ENCODE data around the gene GPER1. TPM values are rescaled to one million over a fixed set of nuclear protein-coding genes. Genes with fewer than 3 reads are reported as not detected.
"Not testable (repeated sequence)": the region's sequence is repeated elsewhere in the genome, so short reads cannot be mapped to it uniquely, and the experiment has no call there.

The GPER1 gene
- polyA plus RNA-seq (ENCODE audit: insufficient read length) = 5.5 TPM
- long read RNA-seq, donor 1, partial matches to known transcripts = 0 of 4 reads
- long read RNA-seq, donor 1, other reads (novel, unspliced or antisense) = 0 of 4 reads
- long read RNA-seq, donor 2, partial matches to known transcripts = 0 of 2 reads
- long read RNA-seq, donor 2, other reads (novel, unspliced or antisense) = 0 of 2 reads
- long read RNA-seq, donor 3, partial matches to known transcripts = 0 of 1 reads
- long read RNA-seq, donor 3, other reads (novel, unspliced or antisense) = 0 of 1 reads
- long read RNA-seq, donor 4 = 0 reads
- long read RNA-seq, donor 5, partial matches to known transcripts = 0 of 1 reads
- long read RNA-seq, donor 5, other reads (novel, unspliced or antisense) = 0 of 1 reads
- long read RNA-seq, donor 6, partial matches to known transcripts = 0 of 4 reads
- long read RNA-seq, donor 6, other reads (novel, unspliced or antisense) = 0 of 4 reads
- long read RNA-seq, donor 7, partial matches to known transcripts = 0 of 2 reads
- long read RNA-seq, donor 7, other reads (novel, unspliced or antisense) = 0 of 2 reads
- long read RNA-seq, donor 8, partial matches to known transcripts = 0 of 2 reads
- long read RNA-seq, donor 8, other reads (novel, unspliced or antisense) = 0 of 2 reads

DNA sequence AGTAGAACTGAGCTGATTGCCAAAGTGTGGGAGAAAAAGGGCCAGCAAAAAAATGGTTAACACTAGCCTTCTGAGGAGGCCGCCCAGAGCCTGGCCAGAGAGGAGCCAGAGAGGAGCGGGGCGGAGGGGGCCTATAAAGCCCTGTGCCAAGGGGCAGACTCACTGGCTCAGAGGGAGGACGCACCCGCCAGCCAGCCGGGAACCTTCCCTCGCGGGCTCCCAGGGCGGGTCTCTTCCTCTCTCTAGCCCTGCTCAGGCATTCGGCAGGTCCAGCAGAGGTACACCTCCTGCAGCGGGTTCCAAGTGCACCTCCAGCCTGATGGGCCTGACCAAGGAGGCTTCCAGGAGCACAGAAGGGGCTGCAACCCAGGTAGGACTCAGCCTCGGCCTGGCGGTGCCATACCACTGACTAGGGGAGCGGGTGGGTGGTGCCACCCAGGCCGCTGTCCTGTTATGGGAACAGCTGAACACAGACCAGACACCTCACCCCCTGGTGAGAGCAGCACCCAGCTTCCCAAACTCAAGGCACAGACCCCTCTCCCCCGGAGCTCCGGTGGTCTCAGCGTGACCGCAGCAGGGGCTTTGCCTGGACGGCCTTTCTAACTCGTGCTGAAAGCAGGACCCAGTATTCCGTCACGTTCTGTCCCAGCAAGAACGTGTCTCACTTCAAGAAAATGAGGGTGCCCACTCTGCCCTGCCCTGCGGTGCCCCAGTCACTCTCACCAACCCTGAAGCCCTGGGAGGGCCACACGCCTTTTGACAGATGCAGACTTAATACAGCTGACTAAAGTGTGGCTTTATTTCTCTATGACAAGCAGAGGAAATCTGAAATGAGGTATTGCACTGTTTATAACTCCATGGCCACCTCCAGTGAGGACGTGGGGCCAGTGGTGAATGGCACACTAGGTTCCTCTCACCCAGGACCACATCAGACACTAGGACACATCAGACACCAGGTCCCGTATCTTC, at the start of gene GPER1:
Gene GPER1, plus strand, starts transcription at position 162 of the 969 bp plus-strand sequence. CDS start 3,616 bp downstream, outside the sequence.
- DNase-seq = no peak

- not testable (repeated sequence) for DNase-seq
Measured at GRCh38 chr7:1040233-1040632, 47.7 kb upstream of the GPER1 start.

DNA sequence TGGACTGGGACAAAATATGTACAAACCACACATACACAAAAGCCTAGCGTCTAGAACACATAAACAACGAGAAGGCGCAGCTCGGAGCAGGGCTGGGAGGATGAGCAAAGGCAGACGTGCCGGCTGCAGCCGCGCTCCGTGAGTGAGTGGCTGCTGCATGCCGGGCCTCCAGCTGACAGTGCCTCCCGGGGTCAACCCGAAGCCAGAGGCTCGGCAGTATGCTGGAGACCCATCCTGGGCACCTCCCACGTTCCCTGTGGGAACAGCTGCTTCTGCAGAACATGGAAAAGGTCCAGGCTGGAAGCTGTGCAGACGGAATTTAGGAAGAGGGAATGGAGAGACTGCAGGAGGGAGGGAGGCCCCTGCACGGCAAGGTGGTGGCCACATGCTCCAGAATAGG, 47.1 kb upstream of the GPER1 start:
- no peak for DNase-seq

- DNase-seq = no peak
Measured at GRCh38 chr7:1041551-1042491, 46.1 kb upstream of the GPER1 start.

GRCh38 chr7:1042492-1042833, 45.5 kb upstream of the GPER1 start:
- no peak for DNase-seq

- DNase-seq = no peak
Measured at GRCh38 chr7:1043552-1044188, 44.2 kb upstream of the GPER1 start.

- peak; percentile 95 for DNase-seq
Measured at GRCh38 chr7:1044189-1045068, 43.5 kb upstream of the GPER1 start, which contains the start of gene GPR146. TSS of gene GPR146 (plus strand) at chr7:1044546. CDS start at chr7:1057516, 12,970 bp downstream.

DNA sequence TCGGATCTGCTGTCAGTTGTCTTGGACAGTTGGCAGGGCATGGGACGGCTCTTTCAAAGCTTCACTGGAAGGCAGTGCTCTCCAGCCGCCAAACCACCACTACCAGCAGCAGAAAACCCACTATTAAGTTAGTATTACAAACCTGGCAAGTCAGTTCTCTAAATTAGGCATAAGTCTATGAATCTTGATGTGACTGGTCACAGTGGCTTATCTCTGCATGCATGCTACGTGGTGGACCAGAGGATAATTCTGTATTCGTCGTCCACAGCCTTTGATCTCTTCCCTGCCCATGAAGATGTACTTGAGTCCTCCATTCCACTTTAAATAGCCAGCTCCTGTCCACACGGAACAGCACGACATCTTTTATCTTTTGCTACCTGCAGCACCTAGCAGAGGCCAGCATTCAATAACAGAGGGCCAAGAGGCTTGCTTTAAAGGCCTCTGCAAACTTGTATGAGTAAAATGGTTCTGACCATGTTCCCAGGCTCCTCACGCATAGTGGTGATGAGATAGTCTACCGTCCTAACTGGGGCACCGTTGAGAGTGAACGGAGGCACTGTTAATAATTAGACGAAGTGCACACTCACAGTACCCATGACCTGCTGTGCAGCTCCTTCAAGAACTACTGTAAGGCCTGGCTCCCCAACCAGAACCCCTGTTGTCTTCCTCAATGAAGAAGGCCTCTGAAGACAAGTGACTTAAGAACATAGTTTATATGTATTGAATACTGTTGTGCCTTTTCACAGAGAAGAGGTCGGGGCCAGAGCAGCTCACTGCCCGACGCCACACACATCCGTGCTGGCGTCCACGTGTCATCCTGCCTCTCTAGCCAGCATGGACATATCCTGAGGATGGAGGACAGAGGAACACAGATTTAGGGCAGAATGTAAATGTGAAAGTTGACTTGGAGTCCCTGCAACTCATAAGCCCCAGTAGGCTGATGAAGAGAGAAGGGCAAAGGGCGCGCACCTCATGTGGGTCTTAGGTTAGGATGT, 42.5 kb upstream of the GPER1 start:
- no peak for DNase-seq

- DNase-seq = no peak
Measured at GRCh38 chr7:1046722-1047679, 40.9 kb upstream of the GPER1 start.

GRCh38 chr7:1049006-1049741, 38.7 kb upstream of the GPER1 start:
- DNase-seq = no peak

DNA sequence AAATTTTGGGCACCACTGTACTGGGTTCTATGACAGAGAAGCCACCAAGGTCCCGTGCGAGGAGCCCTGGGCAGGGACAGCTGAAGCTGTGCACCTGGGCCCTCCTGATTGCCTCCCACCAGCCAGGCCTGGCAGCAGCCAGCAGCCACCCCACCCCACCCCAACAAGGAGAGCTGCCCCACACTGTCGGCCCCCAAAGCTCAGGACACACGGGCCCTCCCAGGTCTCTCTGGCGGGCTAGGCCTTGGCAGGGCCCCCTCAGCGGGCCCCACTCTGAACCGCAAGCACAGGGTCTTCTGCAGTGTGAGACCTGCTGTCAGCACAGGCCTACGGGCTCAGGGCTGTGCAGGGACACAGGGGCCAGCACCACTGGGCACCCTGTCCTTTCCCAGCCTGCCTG, 38.1 kb upstream of the GPER1 start:
- DNase-seq = no peak

GRCh38 chr7:1050254-1050906, 37.5 kb upstream of the GPER1 start:
- no peak for DNase-seq

- DNase-seq = no peak
Measured at GRCh38 chr7:1050956-1051690, 36.8 kb upstream of the GPER1 start.

- DNase-seq = no peak
Measured at GRCh38 chr7:1052031-1052818, 35.7 kb upstream of the GPER1 start.
